ENCODE measurements around the gene UBE4B. TPM values are rescaled to one million over a fixed set of nuclear protein-coding genes. Genes with fewer than 3 reads are reported as not detected.

UBE4B gene
- total RNA-seq, 1 donor from 2014 or later: 80.3 TPM

GRCh38 chr1:10074059-10074851 is 41.5 kb downstream of the UBE4B start:
- peak overlapping the region; percentile 14 for H3K27ac ChIP-seq (replicated peaks)
- no peaks in the 10 kb centered on the region for H3K9me3 ChIP-seq (replicated peaks)
- intact Hi-C loops (cut with micrococcal nuclease): no loop called here
- no peak for TF ChIP-seq CTCF (IDR thresholded peaks at IDR 0.05; ENCODE audit: borderline replicate concordance)
- no peaks in the 10 kb centered on the region for H3K27me3 ChIP-seq (ENCODE audit: low read depth)
- peaks cover 24% of the 10 kb centered on the region for H3K4me1 ChIP-seq
- peaks cover 4% of the 10 kb centered on the region for H3K36me3 ChIP-seq
- DNase-seq: no peak
- H3K4me3 ChIP-seq: no peak overlapping the region

GRCh38 chr1:10074852-10075730 is 42.3 kb downstream of the UBE4B start:
- DNase-seq: no peak
- Histone ChIP-seq H3K27me3 (ENCODE audit: low read depth) (no peaks in the 10 kb centered on the region), H3K27ac (replicated peaks) (peak overlapping the region; percentile 14), H3K9me3 (replicated peaks) (no peaks in the 10 kb centered on the region), H3K4me3 (no peak overlapping the region), H3K36me3 (peaks cover 4% of the 10 kb centered on the region), H3K4me1 (peaks cover 15% of the 10 kb centered on the region)
- TF ChIP-seq CTCF (IDR thresholded peaks at IDR 0.05; ENCODE audit: borderline replicate concordance): no peak
- intact Hi-C loops (cut with micrococcal nuclease): no loop called here

- H3K27ac ChIP-seq (replicated peaks): no peak overlapping the region
Measured at GRCh38 chr1:10075732-10076131, 43.0 kb downstream of the UBE4B start.

GRCh38 chr1:10078494-10078893 is 45.7 kb downstream of the UBE4B start:
- intact Hi-C loops (cut with micrococcal nuclease): no loop called here
- Histone ChIP-seq H3K27ac (replicated peaks) (no peak overlapping the region), H3K27me3 (ENCODE audit: low read depth) (no peaks in the 10 kb centered on the region), H3K9me3 (replicated peaks) (no peaks in the 10 kb centered on the region), H3K36me3 (no peaks in the 10 kb centered on the region), H3K4me1 (peaks cover 19% of the 10 kb centered on the region), H3K4me3 (no peak overlapping the region)
- no peak for DNase-seq
- no peak for TF ChIP-seq CTCF (IDR thresholded peaks at IDR 0.05; ENCODE audit: borderline replicate concordance)

More at GRCh38 chr1:10075732-10076131, 43.0 kb downstream of the UBE4B start:
- intact Hi-C loops (cut with micrococcal nuclease): no loop called here
- Histone ChIP-seq H3K4me1 (peaks cover 14% of the 10 kb centered on the region), H3K27me3 (ENCODE audit: low read depth) (no peaks in the 10 kb centered on the region), H3K9me3 (replicated peaks) (no peaks in the 10 kb centered on the region), H3K36me3 (peaks cover 4% of the 10 kb centered on the region), H3K4me3 (no peak overlapping the region)
- no peak for DNase-seq
- TF ChIP-seq CTCF (IDR thresholded peaks at IDR 0.05; ENCODE audit: borderline replicate concordance): no peak

- intact Hi-C loops (cut with micrococcal nuclease): no loop called here
- no peak for DNase-seq
- Histone ChIP-seq H3K36me3 (no peaks in the 10 kb centered on the region), H3K9me3 (replicated peaks) (no peaks in the 10 kb centered on the region), H3K27ac (replicated peaks) (no peak overlapping the region), H3K27me3 (ENCODE audit: low read depth) (no peaks in the 10 kb centered on the region), H3K4me3 (no peak overlapping the region), H3K4me1 (peaks cover 21% of the 10 kb centered on the region)
- TF ChIP-seq CTCF (IDR thresholded peaks at IDR 0.05; ENCODE audit: borderline replicate concordance): no peak
Measured at GRCh38 chr1:10080523-10080922, 47.8 kb downstream of the UBE4B start.
